HG03520 (cell line): ENCODE results near the gene NCOA1.
"Not testable (repeated sequence)": the region's sequence is repeated elsewhere in the genome, so short reads cannot be mapped to it uniquely, and the experiment has no call there.

Experiments
- ATAC-seq: cut with Tn5 transposase; IDR thresholded peaks from one replicate; pipeline ENCODE4 v1.9.1; 2021; ENCODE audit warnings: mild to moderate bottlenecking, moderate library complexity; ENCODE audit not compliant: unreplicated experiment

The NCOA1 gene

GRCh38 chr2:24570225-24570624, 79.2 kb downstream of the NCOA1 start:
- no peak for ATAC-seq

- no peak for ATAC-seq
These were observed 80.9 kb downstream of the NCOA1 start for GRCh38 chr2:24571828-24572442.

- no peak for ATAC-seq
These were observed 85.1 kb downstream of the NCOA1 start for GRCh38 chr2:24576146-24576545.

GRCh38 chr2:24576617-24577016, 85.6 kb downstream of the NCOA1 start:
- ATAC-seq, result peak; percentile 36

- peak; percentile 57 for ATAC-seq
These were observed 86.4 kb downstream of the NCOA1 start for GRCh38 chr2:24577481-24577880.

- ATAC-seq, result no peak
These were observed 88.2 kb downstream of the NCOA1 start for GRCh38 chr2:24579053-24579803.

GRCh38 chr2:24580561-24580960, 89.5 kb downstream of the NCOA1 start:
- no peak for ATAC-seq

GRCh38 chr2:24581971-24582370, 90.9 kb downstream of the NCOA1 start:
- not testable (repeated sequence) for ATAC-seq

GRCh38 chr2:24586955-24587354, 95.9 kb downstream of the NCOA1 start:
- ATAC-seq, result peak; percentile 65

GRCh38 chr2:24588294-24588693, 97.2 kb downstream of the NCOA1 start:
- ATAC-seq, result no peak

- ATAC-seq, result no peak
These were observed 101.5 kb downstream of the NCOA1 start for GRCh38 chr2:24592441-24593100.

- no peak for ATAC-seq
These were observed 103.2 kb downstream of the NCOA1 start for GRCh38 chr2:24594283-24594682.

GRCh38 chr2:24597181-24597870, 106.3 kb downstream of the NCOA1 start:
- ATAC-seq, result no peak

- not testable (repeated sequence) for ATAC-seq
These were observed 109.1 kb downstream of the NCOA1 start for GRCh38 chr2:24600140-24600539.

GRCh38 chr2:24611631-24612030, 120.6 kb downstream of the NCOA1 start:
- ATAC-seq, result no peak

GRCh38 chr2:24613154-24613814, 122.2 kb downstream of the NCOA1 start:
- ATAC-seq, result no peak

GRCh38 chr2:24616616-24617015, 125.6 kb downstream of the NCOA1 start:
- no peak for ATAC-seq

GRCh38 chr2:24617424-24617823, 126.4 kb downstream of the NCOA1 start:
- no peak for ATAC-seq

GRCh38 chr2:24618144-24618543, 127.1 kb downstream of the NCOA1 start:
- no peak for ATAC-seq

GRCh38 chr2:24618680-24619079, 127.6 kb downstream of the NCOA1 start:
- ATAC-seq, result no peak

GRCh38 chr2:24620936-24621335, 129.9 kb downstream of the NCOA1 start:
- no peak for ATAC-seq
